Hepatocyte (in vitro differentiated cells): ENCODE results near the gene ZNF341.

Source experiments
- EZH2 ChIP-seq: fragments of 200-600 bp; sonication (generic); IDR thresholded peaks from 2 replicates; pipeline ENCODE4 v1.6.1; 2016; ENCODE audit warnings: antibody characterized with exemption, mild to moderate bottlenecking, borderline replicate concordance
- EZH2phosphoT487 ChIP-seq: fragments of 200-600 bp; sonication (generic); IDR thresholded peaks from one replicate; pipeline ENCODE4 v1.6.1; 2018; ENCODE audit warnings: antibody characterized with exemption, mild to moderate bottlenecking, low read depth, moderate library complexity; ENCODE audit not compliant: unreplicated experiment, severe bottlenecking
- TF ChIP-seq, protein P1 (sequence below): fragments of 200-600 bp; sonication (generic); IDR thresholded peaks from 2 replicates; pipeline ENCODE4 v1.5.1; 2016; ENCODE audit warnings: antibody characterized with exemption, mild to moderate bottlenecking; ENCODE audit not compliant: poor library complexity

- no peak for TF ChIP-seq EZH2
- TF ChIP-seq, protein P1, sequence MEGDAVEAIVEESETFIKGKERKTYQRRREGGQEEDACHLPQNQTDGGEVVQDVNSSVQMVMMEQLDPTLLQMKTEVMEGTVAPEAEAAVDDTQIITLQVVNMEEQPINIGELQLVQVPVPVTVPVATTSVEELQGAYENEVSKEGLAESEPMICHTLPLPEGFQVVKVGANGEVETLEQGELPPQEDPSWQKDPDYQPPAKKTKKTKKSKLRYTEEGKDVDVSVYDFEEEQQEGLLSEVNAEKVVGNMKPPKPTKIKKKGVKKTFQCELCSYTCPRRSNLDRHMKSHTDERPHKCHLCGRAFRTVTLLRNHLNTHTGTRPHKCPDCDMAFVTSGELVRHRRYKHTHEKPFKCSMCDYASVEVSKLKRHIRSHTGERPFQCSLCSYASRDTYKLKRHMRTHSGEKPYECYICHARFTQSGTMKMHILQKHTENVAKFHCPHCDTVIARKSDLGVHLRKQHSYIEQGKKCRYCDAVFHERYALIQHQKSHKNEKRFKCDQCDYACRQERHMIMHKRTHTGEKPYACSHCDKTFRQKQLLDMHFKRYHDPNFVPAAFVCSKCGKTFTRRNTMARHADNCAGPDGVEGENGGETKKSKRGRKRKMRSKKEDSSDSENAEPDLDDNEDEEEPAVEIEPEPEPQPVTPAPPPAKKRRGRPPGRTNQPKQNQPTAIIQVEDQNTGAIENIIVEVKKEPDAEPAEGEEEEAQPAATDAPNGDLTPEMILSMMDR: no peak
- TF ChIP-seq EZH2phosphoT487: no peak
These were observed 7.7 kb downstream of the ZNF341 start for GRCh38 chr20:33739493-33739892.
